NCI-H2171 (cell line): ENCODE data around the gene ZNF205.
"Not testable (repeated sequence)": the region's sequence is repeated elsewhere in the genome, so short reads cannot be mapped to it uniquely, and the experiment has no call there.

Source experiments
- DNase-seq: peaks from one replicate; lab custom pipeline; 2025; lab: John Stamatoyannopoulos, UW

ZNF205 gene

DNA sequence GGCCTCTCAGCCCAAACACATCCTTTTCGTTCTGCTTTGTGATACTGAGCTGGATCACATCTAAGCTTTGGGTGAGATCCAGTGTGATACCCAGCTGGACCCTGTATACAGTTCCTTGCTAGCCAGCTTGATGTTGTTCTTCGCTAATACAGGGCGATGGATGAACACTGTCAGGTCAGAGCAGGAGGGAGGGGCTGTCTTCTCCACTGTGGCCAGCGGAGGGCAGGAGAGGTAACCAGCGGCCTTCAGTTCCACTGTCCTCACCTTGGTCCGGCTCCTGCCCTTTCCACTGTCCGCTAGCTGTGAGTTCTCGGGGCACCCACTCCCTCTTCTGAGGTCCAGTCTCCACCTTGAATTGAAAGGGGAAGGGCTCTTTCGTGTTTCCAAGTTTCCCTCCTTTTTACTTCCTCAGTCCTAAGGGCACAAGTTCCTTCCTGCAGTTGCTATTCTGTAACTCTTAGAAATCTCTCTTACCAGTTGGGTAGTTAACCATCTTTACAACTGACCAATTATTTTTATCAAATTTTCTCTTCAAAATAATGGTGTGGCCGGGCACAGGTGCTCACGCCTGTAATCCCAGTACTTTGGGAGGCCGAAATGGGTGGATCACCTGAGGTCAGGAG is 19.5 kb downstream of the ZNF205 start:
- no peak for DNase-seq

DNA sequence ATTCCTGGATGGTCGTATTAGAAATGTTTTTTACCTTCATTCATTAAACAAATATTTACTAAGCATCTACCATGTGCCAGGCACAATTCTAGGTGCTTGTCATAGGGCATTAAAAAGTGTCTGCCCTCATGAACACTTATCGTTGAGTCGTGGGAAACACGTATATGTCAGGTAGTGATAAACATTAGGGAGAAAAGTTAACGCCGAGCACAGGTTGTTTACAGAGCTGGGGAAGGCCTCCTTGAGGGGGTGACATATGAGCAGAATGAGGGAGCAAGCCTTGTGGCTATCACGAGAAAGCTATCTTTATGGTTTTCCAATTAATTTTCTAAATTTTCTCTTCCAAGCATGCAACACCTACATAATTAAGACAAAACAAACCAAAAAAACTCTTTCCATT is 21.5 kb downstream of the ZNF205 start:
- DNase-seq, result no peak

DNA sequence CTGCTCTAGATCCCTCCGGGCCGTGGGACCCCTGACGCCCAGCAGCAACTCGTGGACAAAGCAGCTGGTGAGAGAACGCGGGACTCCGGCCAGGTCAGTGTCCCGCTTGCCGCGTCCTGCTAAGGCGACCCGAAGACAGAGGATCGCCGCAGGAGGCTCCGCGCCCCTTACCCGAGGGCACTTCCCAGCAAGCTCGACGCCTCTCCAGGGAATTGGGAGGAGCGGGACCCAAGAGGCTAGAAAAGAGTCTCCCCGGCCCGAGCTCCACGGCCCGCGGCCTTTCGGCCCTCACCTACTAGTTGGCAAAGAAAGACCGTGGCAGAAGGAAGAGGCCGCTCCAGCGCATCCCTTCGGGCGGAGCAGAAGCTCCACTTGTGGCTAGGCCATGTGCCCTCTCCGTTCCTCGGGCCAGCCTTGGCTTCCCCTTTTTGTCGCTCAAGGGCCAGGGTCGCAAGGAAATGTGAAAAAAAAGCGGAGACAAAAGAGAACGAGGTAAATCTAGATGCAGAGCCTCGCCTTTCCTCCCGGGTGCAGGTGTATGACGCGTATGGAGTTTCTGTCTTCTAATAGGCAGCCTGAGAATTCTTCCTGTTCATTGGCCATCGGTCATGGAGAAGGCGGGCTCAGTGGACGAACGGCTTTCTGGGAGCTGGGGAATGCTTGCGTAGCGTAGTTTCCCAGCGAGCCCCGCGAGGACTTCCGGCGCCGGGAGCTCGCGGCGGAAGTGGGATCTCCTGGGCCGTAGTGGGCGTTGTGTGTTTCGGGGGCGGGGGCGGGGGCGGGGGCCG is 22.1 kb downstream of the ZNF205 start, which contains the start of gene ZNF213:
Gene ZNF213, plus strand, starts transcription at position 692 of the 788 bp plus-strand sequence. CDS start 2,252 bp downstream, outside the sequence.
- peak; percentile 98 for DNase-seq

DNA sequence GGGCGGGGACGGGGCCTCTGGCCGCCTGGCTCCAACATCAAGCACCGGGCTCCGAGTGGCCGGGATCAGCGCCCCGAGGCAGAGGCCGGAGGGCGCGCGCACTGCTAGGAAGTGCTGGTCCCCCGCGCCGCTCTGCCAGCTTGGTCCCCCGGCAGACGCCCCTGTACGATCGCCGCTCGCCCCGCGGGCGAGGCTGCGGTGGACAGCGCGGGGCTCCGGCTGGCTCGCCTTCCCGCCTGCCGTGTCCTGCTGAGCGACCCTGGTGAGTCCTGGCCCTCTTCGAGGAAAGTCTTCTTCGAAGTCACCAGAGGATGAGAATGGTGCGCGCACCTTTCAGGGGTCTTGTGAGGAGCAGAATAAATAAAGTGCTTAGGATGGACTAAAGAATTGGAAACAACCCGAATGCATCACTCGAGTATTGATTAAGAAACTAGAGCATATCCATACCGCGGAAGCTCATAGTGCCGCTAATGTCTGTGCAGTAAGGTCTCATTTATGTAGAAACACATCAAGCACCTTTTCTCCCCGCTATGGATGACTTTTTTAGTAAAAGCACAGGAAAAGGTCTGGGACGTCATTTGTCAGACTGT is 22.8 kb downstream of the ZNF205 start:
- no peak for DNase-seq

DNA sequence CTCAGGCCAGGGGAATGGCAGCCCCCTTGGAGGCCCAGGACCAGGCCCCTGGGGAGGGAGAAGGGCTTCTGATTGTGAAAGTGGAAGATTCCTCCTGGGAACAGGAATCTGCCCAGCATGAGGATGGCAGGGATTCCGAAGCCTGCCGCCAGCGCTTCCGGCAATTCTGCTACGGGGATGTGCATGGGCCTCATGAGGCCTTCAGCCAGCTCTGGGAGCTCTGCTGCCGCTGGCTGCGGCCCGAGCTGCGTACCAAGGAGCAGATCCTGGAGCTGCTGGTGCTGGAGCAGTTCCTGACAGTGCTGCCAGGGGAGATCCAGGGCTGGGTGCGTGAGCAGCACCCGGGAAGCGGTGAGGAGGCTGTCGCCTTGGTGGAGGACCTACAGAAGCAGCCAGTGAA is 24.9 kb downstream of the ZNF205 start:
- DNase-seq, result no peak

DNA sequence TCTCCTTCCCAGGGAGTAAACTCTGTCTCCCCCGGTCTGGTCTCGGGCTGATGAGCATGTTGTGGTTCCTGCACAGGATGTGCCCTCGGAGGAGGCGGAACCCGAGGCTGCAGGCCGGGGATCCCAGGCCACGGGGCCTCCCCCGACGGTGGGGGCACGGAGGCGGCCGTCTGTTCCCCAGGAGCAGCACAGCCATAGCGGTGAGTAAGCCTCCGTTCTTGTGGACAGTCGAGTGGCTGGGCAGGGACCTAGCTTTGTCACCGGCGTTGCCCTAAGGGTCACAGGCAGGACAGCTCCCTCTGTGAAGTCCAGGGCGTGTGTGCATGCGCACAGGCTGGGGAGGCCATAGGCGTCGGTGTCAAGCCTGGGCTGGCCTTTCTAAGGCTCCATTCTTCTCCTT is 26.0 kb downstream of the ZNF205 start:
- no peak for DNase-seq

DNA sequence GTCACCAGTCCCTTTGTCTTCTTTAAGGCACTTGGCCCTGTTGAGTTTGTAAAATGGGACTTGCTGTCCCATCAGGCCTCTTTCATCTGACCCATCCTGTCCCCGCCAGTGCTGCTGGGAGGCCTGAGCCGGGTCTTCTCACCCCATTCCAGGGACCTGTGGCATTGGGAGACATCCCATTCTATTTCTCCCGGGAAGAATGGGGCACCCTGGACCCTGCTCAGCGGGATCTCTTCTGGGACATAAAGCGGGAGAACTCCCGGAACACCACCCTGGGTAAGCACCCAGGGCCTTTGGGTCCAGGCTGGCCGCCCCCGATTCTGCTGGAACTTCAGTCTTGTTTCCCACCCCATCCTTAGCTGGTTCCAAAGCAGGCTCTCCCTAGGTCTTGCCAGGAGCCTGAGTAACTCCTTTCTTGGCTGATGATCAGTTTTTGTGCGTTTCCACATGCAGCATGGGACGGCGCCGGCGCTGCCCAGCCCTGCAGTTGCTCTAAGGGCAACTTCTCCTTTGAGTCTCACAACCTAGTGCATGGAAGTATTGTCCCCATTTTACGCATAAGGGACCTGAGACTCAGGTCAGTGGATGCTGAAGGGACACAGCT is 26.5 kb downstream of the ZNF205 start:
- no peak for DNase-seq

DNA sequence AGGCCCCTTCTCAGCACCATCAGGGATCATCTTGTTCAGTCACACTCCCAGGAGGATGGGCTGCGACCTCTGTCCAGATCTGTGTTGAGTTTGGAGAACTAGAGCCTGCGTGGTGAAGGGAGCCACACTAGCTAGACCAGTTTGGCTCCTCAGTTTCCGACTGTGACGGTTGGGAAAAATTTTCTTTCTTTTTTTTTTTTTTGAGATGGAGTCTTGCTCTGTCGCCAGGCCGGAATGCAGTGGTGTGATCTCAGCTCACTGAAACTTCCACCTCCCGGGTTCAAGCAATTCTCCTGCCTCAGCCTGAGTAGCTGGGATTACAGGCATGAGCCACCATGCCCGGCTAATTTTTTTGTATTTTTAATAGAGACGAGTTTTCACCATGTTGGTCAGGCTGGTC is 27.2 kb downstream of the ZNF205 start:
- not testable (repeated sequence) for DNase-seq

DNA sequence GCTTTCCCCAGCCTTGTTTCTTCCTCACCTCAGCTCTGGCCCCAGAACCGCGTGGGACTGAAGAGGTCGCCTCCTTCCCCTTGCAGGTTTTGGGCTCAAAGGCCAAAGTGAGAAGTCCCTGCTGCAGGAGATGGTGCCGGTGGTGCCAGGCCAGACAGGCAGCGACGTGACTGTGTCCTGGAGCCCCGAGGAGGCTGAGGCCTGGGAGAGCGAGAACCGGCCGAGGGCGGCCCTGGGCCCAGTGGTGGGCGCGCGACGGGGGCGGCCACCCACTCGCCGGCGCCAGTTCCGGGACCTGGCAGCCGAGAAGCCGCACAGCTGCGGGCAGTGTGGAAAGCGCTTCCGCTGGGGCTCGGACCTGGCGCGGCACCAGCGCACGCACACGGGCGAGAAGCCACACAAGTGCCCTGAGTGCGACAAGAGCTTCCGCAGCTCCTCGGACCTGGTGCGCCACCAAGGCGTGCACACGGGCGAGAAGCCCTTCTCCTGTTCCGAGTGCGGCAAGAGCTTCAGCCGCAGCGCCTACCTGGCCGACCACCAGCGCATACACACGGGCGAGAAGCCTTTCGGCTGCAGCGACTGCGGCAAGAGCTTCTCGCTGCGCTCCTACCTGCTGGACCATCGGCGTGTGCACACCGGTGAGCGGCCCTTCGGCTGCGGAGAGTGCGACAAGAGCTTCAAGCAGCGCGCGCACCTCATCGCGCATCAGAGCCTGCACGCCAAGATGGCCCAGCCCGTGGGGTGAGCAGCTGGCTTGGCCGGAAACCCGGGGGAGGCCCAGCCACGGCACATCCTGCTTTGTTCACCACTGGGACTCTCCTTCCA is 28.4 kb downstream of the ZNF205 start:
- no peak for DNase-seq

DNA sequence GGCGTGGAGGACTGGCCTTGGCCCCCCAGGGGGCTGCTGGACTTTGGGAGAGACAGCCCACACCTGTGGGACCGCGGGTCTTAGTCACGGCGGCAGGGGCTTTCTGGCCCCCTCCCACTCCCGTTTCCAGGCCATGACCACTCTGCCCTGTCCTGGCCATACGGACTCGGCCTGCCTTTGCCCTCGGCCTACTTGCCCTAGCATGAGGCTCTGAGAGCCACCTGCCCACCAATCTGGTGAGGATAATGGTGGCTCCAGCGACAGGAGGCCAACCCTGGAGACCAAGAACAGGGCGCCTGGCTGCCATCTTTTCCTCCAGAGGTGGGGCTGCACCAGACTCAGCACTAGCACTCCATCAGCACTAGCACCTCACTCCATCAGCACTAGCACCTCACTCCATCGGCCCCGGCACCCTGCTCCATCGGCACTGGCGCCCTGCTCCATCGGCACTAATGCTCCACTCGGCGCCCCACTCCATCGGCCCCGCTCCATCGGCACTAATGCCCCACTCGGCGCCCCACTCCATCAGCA is 29.5 kb downstream of the ZNF205 start:
- DNase-seq, result no peak

DNA sequence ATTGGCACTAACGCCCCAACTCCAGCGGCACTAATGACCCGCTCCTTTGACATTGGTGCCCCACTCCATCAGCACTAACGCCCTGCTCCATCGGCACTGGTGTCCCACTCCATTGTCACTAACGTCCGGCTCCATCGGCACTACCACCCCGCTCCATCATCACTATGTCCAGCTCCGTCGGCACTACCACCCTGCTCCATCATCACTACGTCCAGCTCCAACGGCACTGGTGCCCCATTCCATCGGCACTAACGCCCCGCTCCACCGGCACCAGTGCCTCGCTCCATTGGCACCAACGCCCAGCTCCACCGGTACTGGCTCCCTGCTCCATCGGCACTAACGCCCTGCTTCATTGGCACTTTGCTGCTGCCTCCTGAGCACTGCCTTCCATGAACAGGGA is 29.9 kb downstream of the ZNF205 start:
- no peak for DNase-seq

DNA sequence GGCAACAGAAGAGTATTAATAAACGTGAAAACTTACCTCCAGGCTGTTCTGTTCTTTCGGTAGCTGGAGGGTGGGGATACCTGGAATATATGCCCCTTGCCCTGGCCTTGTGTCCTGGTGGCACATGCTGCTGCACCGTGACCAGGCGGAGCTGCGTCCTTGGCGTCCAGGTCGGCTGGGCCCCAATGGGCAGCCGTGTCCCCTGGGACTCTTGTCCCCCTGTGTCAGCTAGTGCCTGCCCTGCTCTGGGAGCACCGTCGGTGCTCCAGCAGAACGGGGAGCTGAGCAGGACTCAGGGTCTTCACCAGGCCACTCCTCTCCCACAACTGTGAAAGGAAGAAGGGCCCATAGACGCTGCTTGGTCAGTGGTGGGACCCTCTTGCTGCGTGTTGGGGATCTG is 30.4 kb downstream of the ZNF205 start:
- DNase-seq, result no peak

DNA sequence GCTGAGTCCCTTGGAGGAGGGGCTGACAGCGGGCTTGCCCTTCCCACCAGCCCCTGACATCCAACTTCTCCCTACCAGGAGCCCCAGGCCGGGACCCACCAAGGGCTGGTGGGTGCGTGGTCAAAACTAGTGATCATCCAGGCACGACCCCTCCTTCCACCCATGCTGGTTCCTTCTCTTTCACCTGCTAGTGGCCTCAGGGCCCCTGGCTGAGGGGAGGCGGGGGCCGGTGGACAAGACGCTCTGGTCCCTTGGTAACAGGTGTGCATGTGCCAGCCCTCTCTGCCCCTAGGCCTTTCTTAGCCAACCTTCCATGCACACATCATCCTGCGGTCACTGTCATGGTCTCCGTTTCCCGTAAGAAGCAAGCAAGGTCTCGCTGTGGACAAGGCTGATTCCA is 30.8 kb downstream of the ZNF205 start:
- DNase-seq, result no peak

DNA sequence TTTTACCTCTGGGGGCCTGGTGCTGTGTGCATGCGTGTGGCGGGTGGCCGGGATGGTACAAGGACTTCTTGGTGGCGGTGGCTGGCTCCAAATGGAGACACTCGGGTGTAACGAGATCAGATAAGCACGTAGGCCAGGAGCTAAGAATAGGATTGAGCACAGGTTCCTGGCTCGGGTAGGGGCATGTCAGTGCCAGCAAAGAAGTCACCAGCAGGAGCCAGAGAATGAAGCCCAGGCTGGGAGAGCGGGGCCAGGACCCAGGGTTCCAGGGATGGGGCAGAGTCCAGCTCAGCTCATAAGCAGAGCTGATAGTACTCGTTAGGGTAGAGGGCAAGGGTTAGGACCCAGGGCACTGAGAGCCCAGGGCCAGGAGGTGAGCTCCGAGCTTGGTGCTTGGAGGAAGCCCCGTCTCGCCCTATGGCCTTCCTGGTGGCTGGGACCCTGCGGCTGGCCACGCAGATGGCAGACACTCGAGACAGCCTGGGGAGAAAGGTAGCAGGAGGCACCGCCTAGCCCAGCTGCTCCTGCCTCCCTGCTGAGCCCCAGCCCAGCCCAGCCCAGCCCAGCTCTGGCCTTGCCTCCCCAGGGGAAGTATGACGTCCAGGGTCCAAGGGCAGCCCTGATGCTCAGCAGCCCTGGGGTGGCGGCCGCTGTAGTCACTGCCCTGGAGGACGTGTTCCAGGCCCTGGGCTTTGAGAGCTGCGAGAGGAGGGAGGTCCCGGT is 31.4 kb downstream of the ZNF205 start:
- DNase-seq, result no peak

DNA sequence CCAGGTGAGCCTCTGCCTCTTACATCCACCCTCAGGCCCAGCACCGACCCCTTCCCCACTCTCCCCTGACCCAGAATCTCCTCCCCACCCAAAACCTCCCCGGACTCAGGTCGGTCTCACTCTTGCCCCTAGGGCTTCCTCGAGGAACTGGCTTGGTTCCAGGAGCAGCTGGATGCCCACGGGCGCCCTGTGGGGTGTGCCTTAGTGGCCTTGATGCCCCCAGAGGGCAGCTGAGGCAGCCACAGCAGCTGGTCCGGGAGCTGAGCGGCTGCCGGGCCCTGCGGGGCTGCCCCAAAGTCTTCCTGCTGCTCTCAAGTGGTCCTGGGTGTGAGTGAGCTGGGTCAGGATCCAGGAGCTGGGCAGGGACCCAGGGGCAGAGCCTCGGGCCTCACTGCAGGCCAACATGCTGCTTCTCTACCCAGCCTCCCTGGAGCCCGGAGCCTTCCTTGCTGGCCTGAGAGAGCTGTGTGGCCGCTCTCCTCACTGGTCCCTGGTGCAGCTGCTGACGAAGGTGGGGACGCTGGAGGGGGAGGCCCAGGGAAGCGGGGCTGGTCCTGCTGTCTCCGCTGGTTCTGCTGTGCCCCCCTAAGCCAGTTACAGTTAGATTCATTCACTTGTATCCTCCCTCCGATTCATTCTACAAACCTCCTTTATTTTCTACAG is 32.1 kb downstream of the ZNF205 start:
- no peak for DNase-seq

DNA sequence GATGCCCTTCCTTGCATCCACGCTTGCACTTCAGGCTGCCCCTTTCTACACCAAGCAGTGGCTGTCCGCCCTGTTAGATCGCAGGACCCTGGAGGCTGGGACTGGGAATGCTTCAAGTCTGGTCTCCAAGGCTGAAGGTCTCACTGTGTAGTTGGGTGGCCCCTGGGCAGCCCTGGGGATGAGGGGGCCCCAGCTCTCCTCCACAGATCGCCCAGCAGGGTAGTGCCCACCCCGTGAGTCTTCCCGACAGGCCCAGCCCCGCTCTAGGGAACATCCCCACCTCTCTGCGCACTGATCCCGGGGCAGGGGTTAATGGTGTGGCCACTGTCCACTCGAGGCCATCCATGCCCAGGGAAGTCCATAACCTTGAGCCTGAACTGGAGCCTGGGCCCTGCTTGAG is 32.8 kb downstream of the ZNF205 start:
- DNase-seq, result no peak

DNA sequence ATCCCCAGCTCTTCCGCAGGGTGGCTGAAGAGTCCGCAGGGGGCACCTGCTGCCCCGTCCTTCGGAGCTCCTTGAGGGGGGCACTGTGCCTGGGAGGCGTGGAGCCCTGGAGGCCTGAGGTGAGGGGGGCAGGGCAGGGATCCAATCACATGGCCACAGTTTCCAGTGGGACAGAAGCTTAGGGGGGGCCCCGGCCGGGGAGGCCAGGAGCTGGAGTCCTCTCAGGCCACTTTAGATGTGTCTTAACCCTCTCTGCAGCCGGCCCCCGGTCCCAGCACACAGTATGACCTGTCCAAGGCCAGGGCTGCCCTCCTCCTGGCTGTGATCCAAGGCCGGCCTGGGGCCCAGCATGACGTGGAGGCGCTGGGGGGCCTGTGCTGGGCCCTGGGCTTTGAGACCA is 33.3 kb downstream of the ZNF205 start:
- DNase-seq, result no peak

DNA sequence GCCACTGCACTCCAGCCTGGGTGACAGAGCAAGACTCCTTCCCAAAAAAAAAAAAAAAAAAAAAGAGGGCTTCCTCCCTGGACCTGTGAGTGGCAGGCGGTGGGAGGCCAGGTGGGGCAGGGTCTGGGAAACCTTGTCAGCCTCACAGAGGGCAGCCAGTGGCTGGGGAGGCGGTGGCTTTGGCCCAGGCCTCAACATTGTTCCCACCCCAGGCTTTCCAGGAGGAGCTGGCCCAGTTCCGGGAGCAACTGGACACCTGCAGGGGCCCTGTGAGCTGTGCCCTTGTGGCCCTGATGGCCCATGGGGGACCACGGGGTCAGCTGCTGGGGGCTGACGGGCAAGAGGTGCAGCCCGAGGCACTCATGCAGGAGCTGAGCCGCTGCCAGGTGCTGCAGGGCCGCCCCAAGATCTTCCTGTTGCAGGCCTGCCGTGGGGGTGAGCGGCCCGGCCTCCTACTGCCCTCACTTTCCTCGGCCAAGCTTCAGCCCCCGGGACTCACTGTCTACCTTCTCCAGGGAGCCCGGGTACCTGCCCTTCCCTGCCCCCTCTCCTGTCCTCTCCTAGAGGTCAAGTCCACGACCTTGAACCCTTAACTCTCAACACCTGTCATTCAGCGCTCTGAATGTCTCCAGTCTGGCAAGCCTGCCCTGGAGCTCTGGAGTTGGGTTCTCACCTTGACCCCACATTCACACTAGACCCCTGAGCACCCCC is 34.8 kb downstream of the ZNF205 start:
- DNase-seq, result no peak

DNA sequence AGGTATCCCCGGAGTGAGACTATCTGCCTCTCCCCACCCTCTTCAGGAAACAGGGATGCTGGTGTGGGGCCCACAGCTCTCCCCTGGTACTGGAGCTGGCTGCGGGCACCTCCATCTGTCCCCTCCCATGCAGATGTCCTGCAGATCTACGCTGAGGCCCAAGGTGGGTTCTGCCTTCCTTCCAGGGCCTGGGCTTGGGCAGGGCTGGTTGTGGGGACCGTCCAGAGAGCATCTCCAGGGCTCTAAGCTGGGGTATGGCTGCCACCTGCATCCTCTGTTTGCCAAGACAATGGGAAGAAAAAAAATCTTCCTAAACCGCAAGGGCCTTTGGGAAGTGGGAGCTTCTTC is 35.3 kb downstream of the ZNF205 start:
- no peak for DNase-seq
